ENCODE data around the gene FAM184B. TPM values are rescaled to one million over a fixed set of nuclear protein-coding genes. Genes with fewer than 3 reads are reported as not detected.

Gene FAM184B
- total RNA-seq: not detected in 2 replicates

GRCh38 chr4:17781300-17782287 lies at the start of gene FAM184B:
Gene FAM184B, minus strand, starts transcription at chr4:17781621. Its CDS starts 322 bp downstream, at chr4:17781299.

DNA sequence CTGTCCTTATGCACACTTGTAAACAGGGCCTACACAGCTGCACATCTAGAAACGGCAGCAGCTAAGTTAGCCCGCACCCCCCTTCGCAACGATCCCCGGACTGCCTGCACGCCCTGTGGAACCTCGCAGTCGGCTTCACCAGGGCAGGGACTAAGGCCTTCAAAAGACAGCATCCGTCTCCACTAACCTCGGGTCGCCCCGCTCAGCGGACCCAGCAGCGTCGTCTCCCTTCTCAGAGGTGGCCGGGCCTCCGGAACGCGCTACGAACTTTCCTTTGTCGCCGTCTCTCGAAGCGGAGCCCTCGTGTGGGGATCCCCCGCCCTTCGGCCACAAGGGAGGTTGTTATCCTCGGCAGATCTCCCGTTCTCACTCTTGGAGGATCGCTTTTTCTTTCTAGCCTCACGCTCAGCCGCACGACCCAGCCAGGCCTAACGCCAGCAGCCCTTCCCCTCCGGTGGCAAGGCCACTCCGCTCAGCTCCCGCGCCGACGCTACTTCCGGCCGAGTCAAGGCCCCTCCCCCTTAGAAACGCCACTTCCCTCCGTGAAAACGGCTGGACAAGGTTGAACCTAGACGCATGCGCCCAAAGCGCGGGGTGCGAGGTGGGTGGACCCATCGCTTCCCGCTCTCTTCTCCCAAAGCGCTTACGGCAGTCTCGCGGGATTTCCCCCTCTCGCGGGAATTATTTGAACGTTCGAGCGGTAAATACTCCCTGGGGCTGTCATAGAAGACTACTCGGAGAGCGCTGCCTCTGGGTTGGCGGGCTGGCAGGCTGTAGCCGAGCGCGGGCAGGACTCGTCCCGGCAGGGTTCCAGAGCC lies 29.0 kb upstream of the FAM184B start, which contains the start of the genes DCAF16 and NCAPG:
Gene DCAF16 (minus strand): TSS at position 498 of the 818 bp plus-strand sequence. CDS start 6,616 bp downstream, outside the sequence.
Gene NCAPG (plus strand): TSS at position 720 of the 818 bp plus-strand sequence. CDS start 99 bp downstream, outside the sequence.

DNA sequence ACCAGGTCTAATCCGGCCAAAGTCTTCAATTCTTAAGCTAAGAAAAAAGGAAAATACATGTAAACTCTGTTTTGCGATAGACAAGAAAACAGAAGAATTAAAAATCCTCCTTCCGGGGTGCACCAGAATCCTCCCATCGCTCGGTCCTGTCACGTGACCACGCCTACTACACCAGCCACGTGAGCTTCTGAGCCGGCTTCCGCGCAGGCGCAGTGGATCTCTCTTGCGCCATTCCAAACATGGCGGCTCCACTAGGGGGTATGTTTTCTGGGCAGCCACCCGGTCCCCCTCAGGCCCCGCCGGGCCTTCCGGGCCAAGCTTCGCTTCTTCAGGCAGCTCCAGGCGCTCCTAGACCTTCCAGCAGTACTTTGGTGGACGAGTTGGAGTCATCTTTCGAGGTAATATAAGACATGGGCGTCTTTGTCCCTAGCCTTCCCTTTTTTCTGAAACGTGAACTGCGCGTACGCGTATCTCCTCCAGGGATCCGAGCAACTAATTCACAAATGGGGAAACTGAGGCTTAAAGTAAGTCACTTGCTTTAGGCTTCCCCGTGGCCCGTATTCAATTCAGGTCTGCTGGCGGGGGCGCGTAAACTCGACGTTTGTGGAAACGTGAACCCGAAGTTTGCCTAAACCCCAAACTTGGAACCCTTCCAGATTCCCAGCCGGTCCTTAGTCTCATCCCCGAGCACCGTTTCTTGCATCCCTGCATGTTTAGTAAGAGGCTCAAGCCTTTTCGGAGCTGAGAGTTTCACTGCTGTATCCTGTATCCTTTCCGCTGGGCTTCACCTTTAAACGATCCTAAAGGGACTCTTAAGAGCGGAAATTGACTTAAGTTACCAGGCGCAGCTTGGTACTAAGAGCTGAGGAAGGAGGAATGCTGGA lies 166.8 kb downstream of the FAM184B start, which contains the start of gene MED28:
Gene MED28 (plus strand): TSS at position 226 of the 884 bp plus-strand sequence. CDS start 14 bp downstream, at position 240.

Other genes starting within 250 kb of the FAM184B start
- gene LAP3, start 204.4 kb downstream of the FAM184B start, total RNA-seq: 95.4 and 111 TPM in 2 replicates
- 5.9 and 12.0 TPM in 2 replicates for gene MED28, start 167.0 kb downstream of the FAM184B start, total RNA-seq
- gene DCAF16, start 29.1 kb upstream of the FAM184B start, total RNA-seq: 11.3 and 17.5 TPM in 2 replicates
- 1.4 and 4.7 TPM in 2 replicates for gene NCAPG, start 29.4 kb upstream of the FAM184B start, total RNA-seq
- gene LCORL, start 240.1 kb upstream of the FAM184B start, total RNA-seq: 6.5 and 6.7 TPM in 2 replicates

All from bronchial smooth muscle cell (primary cell).